Measurements from ENCODE around the gene GSX1. TPM values are rescaled to one million over a fixed set of nuclear protein-coding genes. Genes with fewer than 3 reads are reported as not detected.

The GSX1 gene
- total and polyA plus RNA-seq, 4 donors, result not detected

GRCh38 chr13:27806744-27807387, 14.6 kb downstream of the GSX1 start:
- 28% methylated on average over 8 of the region's 8 CpGs for WGBS
- H3K27ac ChIP-seq (ENCODE audit: low read depth in 1 of 2, low read length in 2 of 2), result no peak overlapping the region
- H3K4me3 ChIP-seq (ENCODE audit: low read depth in 1 of 3, low read length in 3 of 3), result no peak overlapping the region
- no peaks in the 10 kb centered on the region for H3K9me3 ChIP-seq (ENCODE audit: control insufficient read depth in 4 of 4, low read length in 3 of 4)
- H3K9ac ChIP-seq (ENCODE audit: low read depth in 1 of 2, low read length in 2 of 2), result no peak overlapping the region
- peaks cover 0 to 8% (median 0%) of the 10 kb centered on the region in 4 donors for H3K27me3 ChIP-seq (ENCODE audit: control insufficient read depth in 4 of 4, insufficient read depth in 4 of 4, low read length in 3 of 4)
- DNase-seq (ENCODE audit: low spot score), result no peak
- no peaks in the 10 kb centered on the region for H3K4me1 ChIP-seq (ENCODE audit: control insufficient read depth in 4 of 4, insufficient read depth in 4 of 4, low read length in 3 of 4)
- TF ChIP-seq EGR1 (IDR thresholded peaks at IDR 0.05; ENCODE audit: low read depth in 2 of 2), result no peak
- no peak for TF ChIP-seq HNF4A (conservative IDR thresholded peaks at IDR 0.05)
- TF ChIP-seq CTCF (IDR thresholded peaks at IDR 0.05; ENCODE audit: low read depth, low read length, missing input control), result no peak
- TF ChIP-seq TAF1 (conservative IDR thresholded peaks at IDR 0.05), result no peak
- no peak for TF ChIP-seq ZBTB33 (IDR thresholded peaks at IDR 0.05)
- TF ChIP-seq MAX (IDR thresholded peaks at IDR 0.05), result no peak
- TF ChIP-seq JUND (IDR thresholded peaks at IDR 0.05), result no peak
- TF ChIP-seq YY1 (IDR thresholded peaks at IDR 0.05), result no peak
- no peak for TF ChIP-seq RAD21 (IDR thresholded peaks at IDR 0.05)
- TF ChIP-seq RXRA (IDR thresholded peaks at IDR 0.05), result no peak
- no peak for TF ChIP-seq REST (IDR thresholded peaks at IDR 0.05)
- TF ChIP-seq FOXA2 (IDR thresholded peaks at IDR 0.05), result no peak
- no peak for TF ChIP-seq FOXA1 (IDR thresholded peaks at IDR 0.05)
- no peak for TF ChIP-seq HNF4G (IDR thresholded peaks at IDR 0.05)
- TF ChIP-seq NR2F2 (IDR thresholded peaks at IDR 0.05), result no peak
- TF ChIP-seq ATF3 (IDR thresholded peaks at IDR 0.05), result no peak
- TF ChIP-seq SP1 (IDR thresholded peaks at IDR 0.05), result no peak
- H3K36me3 ChIP-seq (ENCODE audit: control insufficient read depth in 4 of 4, insufficient read depth in 3 of 4, low read depth in 1 of 4, low read length in 3 of 4), result no peaks in the 10 kb centered on the region

Measured in liver (tissue), 9 donors.